IMR-90 (cell line): ENCODE results near the gene IL1RAPL1.

Experiments
- CTCF ChIP-seq: conservative IDR thresholded peaks from 2 replicates; pipeline ENCODE4 v1.5.1; 2012; ENCODE audit warnings: mild to moderate bottlenecking, low read depth, low read length, improper control_type of control experiment
- MAZ ChIP-seq: IDR thresholded peaks from 2 replicates; pipeline ENCODE4 v1.6.1; 2012; ENCODE audit warnings: low read depth, mild to moderate bottlenecking, low read length, improper control_type of control experiment, moderate library complexity, borderline replicate concordance
- POLR2A ChIP-seq: IDR thresholded peaks from 2 replicates; pipeline ENCODE4 v1.6.1; 2012; ENCODE audit warnings: mild to moderate bottlenecking, low read depth, low read length
- RAD21 ChIP-seq: IDR thresholded peaks from 2 replicates; pipeline ENCODE4 v1.6.1; 2012; ENCODE audit warnings: low read length, improper control_type of control experiment
- RCOR1 ChIP-seq: IDR thresholded peaks from 2 replicates; pipeline ENCODE4 v1.6.1; 2012; ENCODE audit warnings: mild to moderate bottlenecking, low read length, improper control_type of control experiment; ENCODE audit not compliant: insufficient replicate concordance
- SMC3 ChIP-seq: fragments of 150-350 bp; IDR thresholded peaks from 2 replicates; pipeline ENCODE4 v1.6.1; 2016; ENCODE audit warnings: low read depth, mild to moderate bottlenecking, antibody characterized with exemption, low read length, moderate library complexity
- USF2 ChIP-seq: fragments of 150-350 bp; IDR thresholded peaks from 2 replicates; pipeline ENCODE4 v1.6.1; 2017; ENCODE audit warnings: mild to moderate bottlenecking, antibody characterized with exemption, low read length, low read depth

- TF ChIP-seq CTCF (no peak), POLR2A (no peak), RCOR1 (no peak), MAZ (no peak), USF2 (no peak), RAD21 (no peak), SMC3 (no peak)
Observed at GRCh38 chrX:28609003-28609402, 21.8 kb downstream of the IL1RAPL1 start.
